Measurements from ENCODE around the gene APLNR.

Gene APLNR

DNA sequence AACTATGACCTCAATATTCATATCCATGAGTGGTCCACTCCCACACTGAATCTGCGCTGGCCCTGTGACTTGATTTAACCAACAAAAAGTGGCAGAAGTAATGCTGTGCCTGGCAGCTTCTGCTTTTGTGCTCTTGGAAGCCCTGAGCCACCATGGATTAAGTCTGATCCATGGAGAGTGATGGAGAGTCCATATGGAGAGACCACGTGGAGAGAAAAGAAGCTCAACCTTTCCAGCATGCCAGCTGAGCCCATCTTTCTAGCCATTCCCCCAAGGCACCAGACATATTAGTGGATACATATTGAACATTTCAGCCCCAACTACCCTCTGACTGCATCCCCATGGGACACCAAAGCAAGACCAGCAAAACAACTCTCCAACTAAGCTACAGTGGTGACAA lies 39.3 kb downstream of the APLNR start:
- H3K79me1 ChIP-seq (ENCODE audit: low read length), result no peaks in the 10 kb centered on the region
- no CpG with 5 or more reads among the region's 2 CpGs for WGBS (ENCODE audit: extremely low coverage, insufficient coverage, insufficient read length)
- H2AK5ac ChIP-seq (ENCODE audit: low read length), result no peak overlapping the region
- H2AFZ ChIP-seq (ENCODE audit: insufficient read depth, low read length, poor library complexity), result no peak overlapping the region
- H2BK120ac ChIP-seq (ENCODE audit: insufficient read depth, low read length, poor library complexity), result no peak overlapping the region
- DNase-seq, result no peak
- no peak overlapping the region for H3K27ac ChIP-seq (ENCODE audit: low read depth, low read length)
- H3K14ac ChIP-seq (ENCODE audit: low read length), result no peak overlapping the region
- H4K8ac ChIP-seq (ENCODE audit: low read depth, low read length), result no peak overlapping the region
- H3K9ac ChIP-seq (ENCODE audit: low read length), result no peak overlapping the region
- no peaks in the 10 kb centered on the region for H3K4me1 ChIP-seq (ENCODE audit: control insufficient read depth in 1 of 2, insufficient read depth in 2 of 2, low read length in 2 of 2)
- H3K79me2 ChIP-seq (ENCODE audit: control insufficient read depth, insufficient read depth, low read length, poor library complexity), result no peaks in the 10 kb centered on the region
- H4K91ac ChIP-seq (ENCODE audit: low read depth, low read length), result no peak overlapping the region
- H3K27me3 ChIP-seq (ENCODE audit: insufficient read depth, low read length), result no peaks in the 10 kb centered on the region
- H3K23ac ChIP-seq (ENCODE audit: low read length), result no peak overlapping the region
- H4K12ac ChIP-seq (ENCODE audit: low read depth, low read length), result no peak overlapping the region
- no peaks in the 10 kb centered on the region for H3K9me3 ChIP-seq (ENCODE audit: insufficient read depth, low read depth, low read length)
- no peak overlapping the region for H3K4ac ChIP-seq (ENCODE audit: low read depth, low read length)
- H2BK12ac ChIP-seq (ENCODE audit: low read length), result no peak overlapping the region
- no peak overlapping the region for H3K4me2 ChIP-seq (ENCODE audit: low read length)
- H2BK5ac ChIP-seq (ENCODE audit: low read depth, low read length, poor library complexity), result no peak overlapping the region
- H3K36me3 ChIP-seq (ENCODE audit: control insufficient read depth in 1 of 2, insufficient read depth in 2 of 2, low read length in 2 of 2), result no peaks in the 10 kb centered on the region
- H3K18ac ChIP-seq (ENCODE audit: low read length), result no peak overlapping the region
- H3K4me3 ChIP-seq (ENCODE audit: low read depth, low read length), result no peak overlapping the region

DNA sequence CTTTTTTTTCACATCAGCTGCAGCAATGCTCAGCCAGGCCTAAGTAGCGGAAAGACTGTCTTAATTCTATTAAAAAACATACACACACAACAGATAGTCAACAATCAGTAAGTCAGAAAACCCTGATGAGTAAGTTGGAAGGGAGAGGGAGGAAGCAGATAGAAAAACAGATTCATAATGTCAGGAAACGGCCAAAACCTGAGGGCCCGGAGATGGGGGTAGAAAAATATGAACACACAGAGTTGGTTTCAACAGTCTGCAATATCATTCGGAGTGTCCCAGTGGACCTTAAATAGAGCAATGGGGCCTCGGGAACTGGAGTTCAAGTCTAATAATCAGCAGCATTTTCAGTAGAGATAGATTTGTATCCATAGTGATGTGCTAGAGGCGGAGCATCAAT lies 40.5 kb downstream of the APLNR start:
- Histone ChIP-seq H3K9me3 (ENCODE audit: insufficient read depth, low read depth, low read length) (no peaks in the 10 kb centered on the region), H2BK5ac (ENCODE audit: low read depth, low read length, poor library complexity) (no peak overlapping the region), H3K79me1 (ENCODE audit: low read length) (no peaks in the 10 kb centered on the region), H3K9ac (ENCODE audit: low read length) (no peak overlapping the region), H4K91ac (ENCODE audit: low read depth, low read length) (no peak overlapping the region), H4K8ac (ENCODE audit: low read depth, low read length) (no peak overlapping the region), H3K14ac (ENCODE audit: low read length) (no peak overlapping the region), H2BK120ac (ENCODE audit: insufficient read depth, low read length, poor library complexity) (no peak overlapping the region), H3K27me3 (ENCODE audit: insufficient read depth, low read length) (no peaks in the 10 kb centered on the region), H3K36me3 (ENCODE audit: control insufficient read depth in 1 of 2, insufficient read depth in 2 of 2, low read length in 2 of 2) (no peaks in the 10 kb centered on the region), H2AK5ac (ENCODE audit: low read length) (no peak overlapping the region), H4K12ac (ENCODE audit: low read depth, low read length) (no peak overlapping the region), H2AFZ (ENCODE audit: insufficient read depth, low read length, poor library complexity) (no peak overlapping the region), H2BK12ac (ENCODE audit: low read length) (no peak overlapping the region), H3K79me2 (ENCODE audit: control insufficient read depth, insufficient read depth, low read length, poor library complexity) (no peaks in the 10 kb centered on the region), H3K4me1 (ENCODE audit: control insufficient read depth in 1 of 2, insufficient read depth in 2 of 2, low read length in 2 of 2) (no peaks in the 10 kb centered on the region), H3K4me3 (ENCODE audit: low read depth, low read length) (no peak overlapping the region), H3K27ac (ENCODE audit: low read depth, low read length) (no peak overlapping the region), H3K4ac (ENCODE audit: low read depth, low read length) (no peak overlapping the region), H3K23ac (ENCODE audit: low read length) (no peak overlapping the region), H3K4me2 (ENCODE audit: low read length) (no peak overlapping the region), H3K18ac (ENCODE audit: low read length) (no peak overlapping the region)
- no peak for DNase-seq
- WGBS (ENCODE audit: extremely low coverage, insufficient coverage, insufficient read length), result no CpG with 5 or more reads among the region's 6 CpGs

DNA sequence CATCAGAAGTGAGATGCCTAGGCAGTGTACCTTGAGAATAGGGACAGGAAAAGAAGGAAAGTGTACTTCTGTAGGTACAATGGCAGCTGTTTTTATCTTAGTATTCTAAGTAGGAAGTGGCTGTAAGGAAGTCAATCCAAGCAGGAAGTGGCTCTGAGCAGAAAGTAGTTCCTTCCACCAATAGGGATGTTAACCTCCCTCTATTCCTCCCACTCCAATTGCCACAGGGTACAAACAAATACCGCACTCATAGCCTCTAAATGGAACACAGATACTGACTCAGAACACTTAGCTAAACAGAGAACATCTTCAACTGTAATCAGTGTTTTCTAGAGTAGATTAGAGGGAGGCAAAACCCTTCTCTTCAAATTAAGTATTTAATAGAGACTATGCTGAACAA lies 44.7 kb downstream of the APLNR start:
- no peak for DNase-seq
- no peak overlapping the region for H3K27ac ChIP-seq (ENCODE audit: low read depth, low read length)
- WGBS (ENCODE audit: extremely low coverage, insufficient coverage, insufficient read length), result no CpG with 5 or more reads among the region's 1 CpG
- no peak overlapping the region for H3K4me3 ChIP-seq (ENCODE audit: low read depth, low read length)
- no peak overlapping the region for H4K12ac ChIP-seq (ENCODE audit: low read depth, low read length)
- no peak overlapping the region for H2BK120ac ChIP-seq (ENCODE audit: insufficient read depth, low read length, poor library complexity)
- no peaks in the 10 kb centered on the region for H3K27me3 ChIP-seq (ENCODE audit: insufficient read depth, low read length)
- H2AK5ac ChIP-seq (ENCODE audit: low read length), result no peak overlapping the region
- no peak overlapping the region for H2BK12ac ChIP-seq (ENCODE audit: low read length)
- no peak overlapping the region for H2AFZ ChIP-seq (ENCODE audit: insufficient read depth, low read length, poor library complexity)
- no peak overlapping the region for H2BK5ac ChIP-seq (ENCODE audit: low read depth, low read length, poor library complexity)
- H3K36me3 ChIP-seq (ENCODE audit: control insufficient read depth in 1 of 2, insufficient read depth in 2 of 2, low read length in 2 of 2), result no peaks in the 10 kb centered on the region
- H3K23ac ChIP-seq (ENCODE audit: low read length), result no peak overlapping the region
- no peaks in the 10 kb centered on the region for H3K4me1 ChIP-seq (ENCODE audit: control insufficient read depth in 1 of 2, insufficient read depth in 2 of 2, low read length in 2 of 2)
- no peak overlapping the region for H4K91ac ChIP-seq (ENCODE audit: low read depth, low read length)
- no peak overlapping the region for H3K9ac ChIP-seq (ENCODE audit: low read length)
- no peak overlapping the region for H4K8ac ChIP-seq (ENCODE audit: low read depth, low read length)
- H3K4me2 ChIP-seq (ENCODE audit: low read length), result no peak overlapping the region
- H3K9me3 ChIP-seq (ENCODE audit: insufficient read depth, low read depth, low read length), result no peaks in the 10 kb centered on the region
- H3K4ac ChIP-seq (ENCODE audit: low read depth, low read length), result no peak overlapping the region
- no peaks in the 10 kb centered on the region for H3K79me1 ChIP-seq (ENCODE audit: low read length)
- no peak overlapping the region for H3K18ac ChIP-seq (ENCODE audit: low read length)
- no peaks in the 10 kb centered on the region for H3K79me2 ChIP-seq (ENCODE audit: control insufficient read depth, insufficient read depth, low read length, poor library complexity)
- H3K14ac ChIP-seq (ENCODE audit: low read length), result no peak overlapping the region

DNA sequence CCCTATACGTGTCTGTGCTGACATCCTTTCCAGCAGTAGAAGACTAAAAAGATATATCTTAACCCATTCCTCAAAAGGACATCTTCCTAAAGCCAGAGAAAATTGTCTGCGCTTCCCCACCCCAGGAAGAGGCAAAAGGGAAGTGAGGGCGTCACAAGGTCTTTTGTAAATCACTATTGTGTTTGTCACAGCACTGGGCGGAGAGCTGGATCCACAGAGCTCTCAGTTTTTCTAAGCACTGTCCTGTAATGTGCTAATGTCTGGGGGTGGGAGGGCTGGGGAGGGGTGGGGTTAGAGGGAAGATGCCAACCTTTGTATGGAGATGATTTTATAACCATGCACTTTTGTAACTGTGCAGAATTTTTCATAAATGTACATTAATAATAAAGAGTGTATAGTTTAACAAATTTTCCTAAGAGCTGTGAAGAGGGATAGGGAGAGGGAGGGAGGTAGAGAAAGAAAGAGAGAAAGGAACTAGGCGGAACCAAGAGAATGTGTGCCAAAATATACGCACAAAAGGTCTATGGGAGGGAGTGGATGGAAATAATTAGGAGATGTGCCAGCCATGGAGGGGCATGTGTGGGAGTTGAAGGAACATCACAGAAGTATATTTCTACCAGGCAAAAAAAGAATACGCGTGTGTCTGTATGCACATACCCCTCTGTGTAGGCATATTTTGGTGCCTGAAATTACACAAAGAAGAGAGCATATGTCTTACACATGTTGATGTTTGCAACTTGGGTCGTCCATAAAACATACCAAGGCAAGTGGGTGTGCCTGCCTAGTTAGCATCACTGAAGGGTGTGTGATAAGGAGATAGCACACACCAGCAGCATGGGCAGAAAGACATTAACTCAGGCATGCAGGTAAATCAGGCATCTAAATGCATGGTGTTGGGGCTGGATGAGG lies 45.5 kb downstream of the APLNR start:
- no CpG with 5 or more reads among the region's 9 CpGs for WGBS (ENCODE audit: extremely low coverage, insufficient coverage, insufficient read length)

More for the DNA sequence above, 45.5 kb downstream of the APLNR start:
- H3K27me3 ChIP-seq (ENCODE audit: insufficient read depth, low read length), result no peaks in the 10 kb centered on the region
- no peak overlapping the region for H3K27ac ChIP-seq (ENCODE audit: low read depth, low read length)
- no peak overlapping the region for H2AFZ ChIP-seq (ENCODE audit: insufficient read depth, low read length, poor library complexity)
- no peak overlapping the region for H4K91ac ChIP-seq (ENCODE audit: low read depth, low read length)
- H3K36me3 ChIP-seq (ENCODE audit: control insufficient read depth in 1 of 2, insufficient read depth in 2 of 2, low read length in 2 of 2), result no peaks in the 10 kb centered on the region
- H2BK5ac ChIP-seq (ENCODE audit: low read depth, low read length, poor library complexity), result no peak overlapping the region
- no peak overlapping the region for H2BK120ac ChIP-seq (ENCODE audit: insufficient read depth, low read length, poor library complexity)
- H3K4ac ChIP-seq (ENCODE audit: low read depth, low read length), result no peak overlapping the region
- no peak overlapping the region for H2AK5ac ChIP-seq (ENCODE audit: low read length)
- no peaks in the 10 kb centered on the region for H3K79me2 ChIP-seq (ENCODE audit: control insufficient read depth, insufficient read depth, low read length, poor library complexity)
- no peak overlapping the region for H2BK12ac ChIP-seq (ENCODE audit: low read length)
- H3K9ac ChIP-seq (ENCODE audit: low read length), result peak overlapping the region; percentile 60
- no peaks in the 10 kb centered on the region for H3K9me3 ChIP-seq (ENCODE audit: insufficient read depth, low read depth, low read length)
- H4K12ac ChIP-seq (ENCODE audit: low read depth, low read length), result no peak overlapping the region
- no peak overlapping the region for H3K4me2 ChIP-seq (ENCODE audit: low read length)
- no peak overlapping the region for H3K4me3 ChIP-seq (ENCODE audit: low read depth, low read length)
- H3K23ac ChIP-seq (ENCODE audit: low read length), result no peak overlapping the region
- no peak overlapping the region for H3K18ac ChIP-seq (ENCODE audit: low read length)
- no peak overlapping the region for H4K8ac ChIP-seq (ENCODE audit: low read depth, low read length)
- no peak overlapping the region for H3K14ac ChIP-seq (ENCODE audit: low read length)
- DNase-seq, result no peak
- no peaks in the 10 kb centered on the region for H3K79me1 ChIP-seq (ENCODE audit: low read length)
- H3K4me1 ChIP-seq (ENCODE audit: control insufficient read depth in 1 of 2, insufficient read depth in 2 of 2, low read length in 2 of 2), result no peaks in the 10 kb centered on the region

Measured in trophoblast cell (in vitro differentiated cells and primary cell).